ENCODE data around the gene SLC6A17. TPM values are rescaled to one million over a fixed set of nuclear protein-coding genes. Genes with fewer than 3 reads are reported as not detected.
A peak's percentile ranks its signal among the peaks of the same experiment; 100 is the strongest.

Gene SLC6A17
- total and polyA plus RNA-seq, 8 donors, result 0.31 to 7.1 (median 1.4) TPM

DNA sequence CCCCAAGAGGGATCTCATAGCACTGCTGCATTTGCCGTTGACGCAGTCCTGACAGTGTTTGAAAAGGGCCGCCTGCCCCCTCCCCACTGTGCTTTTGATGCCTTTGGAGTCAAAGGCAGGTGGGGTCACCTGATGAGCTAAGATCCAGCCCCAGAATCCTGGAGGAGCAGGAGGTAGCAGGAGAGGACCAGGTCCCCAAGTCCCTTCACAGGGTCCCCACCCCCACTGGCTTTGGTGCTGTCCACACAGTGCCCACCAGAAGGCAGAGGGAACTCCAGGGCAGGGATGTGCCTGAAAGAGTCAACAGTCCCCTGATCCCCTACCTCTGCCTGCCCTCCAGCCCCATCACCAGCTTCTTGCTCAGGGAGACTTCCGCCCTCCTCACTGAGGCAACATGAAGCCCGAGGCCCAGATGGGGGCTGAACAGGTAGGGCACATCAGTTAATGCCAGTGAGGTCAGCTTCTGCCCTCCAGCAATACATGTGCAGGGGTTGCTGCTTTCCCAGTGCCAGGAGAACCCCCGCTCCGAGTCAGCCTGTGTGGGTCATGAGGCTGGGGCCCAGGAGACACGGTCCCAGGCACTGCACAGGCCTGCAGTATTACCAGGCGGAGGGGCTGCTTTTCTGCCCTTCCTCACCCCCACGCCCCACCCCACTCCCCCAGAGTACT lies 51.0 kb downstream of the SLC6A17 start:
- no peak overlapping the region for H3K4me3 ChIP-seq
- no peak overlapping the region for H3K27ac ChIP-seq
- H3K4me1 ChIP-seq, result peaks cover 0 to 5% (median 2%) of the 10 kb centered on the region in 3 donors
- 72 to 75% methylated on average over 9 to 10 of the region's 10 CpGs for WGBS, 2 donors
- no peaks in the 10 kb centered on the region for H3K36me3 ChIP-seq
- no peaks in the 10 kb centered on the region for H3K9me3 ChIP-seq
- DNase-seq (peak in 1 of 6 donors; percentile 47), ATAC-seq (no peak), FAIRE-seq (no peak)
- intact Hi-C loops (cut with DNase I), result loop anchor here (5.0 to 10.0 kb wide), 4 partner anchors 254 to 294 kb away; partner anchors contain the start of gene PROK1 (in 1 of the 3)
- TF ChIP-seq CTCF (IDR thresholded peaks at IDR 0.05), result no peak
- no peaks in the 10 kb centered on the region for H3K27me3 ChIP-seq

GRCh38 chr1:110203021-110203661 lies 52.8 kb downstream of the SLC6A17 start:
- Histone ChIP-seq H3K27ac (peak overlapping the region in 3 of 4 donors; percentile 31 to 53 (median 40)), H3K4me3 (no peak overlapping the region), H3K9me3 (no peaks in the 10 kb centered on the region), H3K36me3 (no peaks in the 10 kb centered on the region), H3K4me1 (peaks cover 3 to 8% (median 5%) of the 10 kb centered on the region in 3 donors), H3K27me3 (no peaks in the 10 kb centered on the region)
- 20 to 23% methylated on average over 6 of the region's 6 CpGs for WGBS, 2 donors
- ATAC-seq (peak; percentile 65 to 83 (median 72)), DNase-seq (peak in 4 of 6 donors; percentile 21 to 75 (median 41)), FAIRE-seq (no peak)
- intact Hi-C loops (cut with DNase I), result loop anchor here (5.0 to 10.0 kb wide), 4 partner anchors 252 to 292 kb away; partner anchors contain the start of gene PROK1 (in 1 of the 3)
- peak; percentile 70 to 84 (median 79) for TF ChIP-seq CTCF (IDR thresholded peaks at IDR 0.05)

GRCh38 chr1:110205156-110205555 lies 54.9 kb downstream of the SLC6A17 start:
- WGBS, 2 donors, result 73 to 74% methylated on average over 4 of the region's 4 CpGs
- Histone ChIP-seq H3K27ac (no peak overlapping the region), H3K4me3 (no peak overlapping the region), H3K27me3 (no peaks in the 10 kb centered on the region), H3K9me3 (no peaks in the 10 kb centered on the region), H3K4me1 (peaks cover 19 to 24% (median 19%) of the 10 kb centered on the region in 3 donors), H3K36me3 (no peaks in the 10 kb centered on the region)
- no peak for FAIRE-seq
- TF ChIP-seq CTCF (IDR thresholded peaks at IDR 0.05), result no peak
- intact Hi-C loops (cut with DNase I), result loop anchor here in 2 of 3 donors (10.0 kb wide), 2 partner anchors 250 to 290 kb away; partner anchors contain the start of gene PROK1 (in 1 of the 2)
- DNase-seq, result no peak
- no peak for ATAC-seq

DNA sequence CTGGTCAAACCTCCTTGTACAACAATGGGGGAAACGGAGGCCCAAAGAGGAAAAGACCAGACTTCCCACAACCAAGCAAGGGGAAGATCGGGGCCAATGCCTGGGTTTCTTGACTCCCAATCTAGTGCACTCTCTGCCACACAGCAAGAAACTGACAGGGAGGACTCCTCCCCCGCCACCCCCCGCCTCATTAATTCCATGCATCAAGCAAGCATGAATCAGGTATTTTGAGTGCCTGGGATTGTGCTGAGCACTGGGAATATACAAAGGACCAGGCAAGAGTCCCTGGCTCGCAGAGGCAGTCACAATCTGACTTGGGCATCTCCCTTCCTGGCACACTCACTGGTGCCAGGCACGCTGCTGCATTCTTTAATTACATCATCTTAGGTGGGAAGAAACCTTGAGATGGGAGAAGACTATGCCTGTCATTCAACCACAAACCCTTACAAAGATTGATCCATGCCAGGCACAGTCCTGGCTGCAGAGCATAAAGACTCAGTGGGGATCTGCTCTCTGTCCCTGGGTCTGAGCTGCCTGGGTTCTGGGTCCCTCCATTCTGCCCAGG lies 55.4 kb downstream of the SLC6A17 start:
- ATAC-seq, result no peak
- Histone ChIP-seq H3K27me3 (no peaks in the 10 kb centered on the region), H3K4me1 (peaks cover 19 to 24% (median 19%) of the 10 kb centered on the region in 3 donors), H3K4me3 (no peak overlapping the region), H3K27ac (no peak overlapping the region), H3K9me3 (no peaks in the 10 kb centered on the region), H3K36me3 (no peaks in the 10 kb centered on the region)
- FAIRE-seq, result no peak
- intact Hi-C loops (cut with DNase I), result loop anchor here (2.0 to 10.0 kb wide), 4 partner anchors 105 to 289 kb away; partner anchors contain the start of gene PROK1 (in 1 of the 3)
- WGBS, 2 donors, result 70 to 74% methylated on average over 6 of the region's 6 CpGs
- peak in 1 of 6 donors; percentile 16 for DNase-seq
- no peak for TF ChIP-seq CTCF (IDR thresholded peaks at IDR 0.05)

Data from pancreas (tissue), 10 donors.